ENCODE data around the gene COL4A4.

DNA sequence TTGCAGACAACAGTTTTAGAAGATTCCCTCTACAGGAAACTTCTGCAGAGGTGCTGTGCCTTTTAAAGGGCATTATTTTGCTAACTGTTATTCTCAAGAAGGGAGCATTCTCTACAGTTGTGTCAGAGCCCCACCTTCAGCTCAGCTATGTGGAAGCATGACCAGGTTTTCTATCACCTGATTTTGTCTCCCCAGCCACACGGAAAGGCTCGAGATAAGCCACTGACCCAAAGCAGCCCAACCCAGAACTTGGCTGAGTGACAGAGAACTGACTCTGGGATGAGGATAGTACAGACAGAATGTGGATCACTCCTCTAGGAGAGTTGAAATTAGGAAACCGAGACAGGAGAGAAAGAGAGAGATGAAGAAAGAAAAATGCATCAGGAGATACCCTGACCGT is 10.7 kb downstream of the COL4A4 start:
- TF ChIP-seq SUZ12 (IDR thresholded peaks at IDR 0.05; ENCODE audit: extremely low read depth, insufficient read depth, insufficient read length) = no peak
- no peak for TF ChIP-seq YY1 (IDR thresholded peaks at IDR 0.05; ENCODE audit: insufficient read depth, insufficient read length)

Measured in NT2/D1 (cell line).